22Rv1 (cell line): ENCODE results near the gene NTMT2.

Experiments used
- H3K27ac ChIP-seq: fragments of 450-650 bp; 2 replicates; pipeline ENCODE4 v1.5.1; 2017
- CTCF ChIP-seq: fragments of 450-650 bp; IDR thresholded peaks from 2 replicates; pipeline ENCODE4 v1.5.1; 2017; ENCODE audit warnings: mild to moderate bottlenecking
- ZFX ChIP-seq: fragments of 450-650 bp; IDR thresholded peaks from 2 replicates; pipeline ENCODE4 v1.6.1; 2017; ENCODE audit warnings: antibody characterized with exemption, borderline replicate concordance

Gene NTMT2

DNA sequence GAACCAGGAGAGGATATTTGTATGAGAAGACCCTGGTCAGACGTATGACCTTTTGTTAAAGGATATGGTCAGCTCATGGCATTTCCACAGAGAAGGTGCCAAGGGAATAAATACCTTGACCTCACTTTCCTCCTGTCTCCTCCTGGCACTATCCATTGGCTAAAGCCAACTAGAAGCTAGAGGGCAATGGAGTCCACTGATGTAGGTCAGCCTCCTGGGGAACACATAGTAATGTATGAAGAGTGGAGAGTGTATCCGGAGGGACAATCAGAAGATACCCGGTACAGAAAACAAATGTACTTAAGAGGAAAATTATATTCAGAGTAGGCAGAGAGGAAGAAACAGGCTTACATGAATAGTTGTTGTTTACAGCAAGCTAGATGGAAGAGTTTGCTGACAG is 698 bp upstream of the NTMT2 start:
- H3K27ac ChIP-seq: no peak overlapping the region
- no peak for TF ChIP-seq ZFX

- no peak overlapping the region for H3K27ac ChIP-seq
- no peak for TF ChIP-seq CTCF
- no peak for TF ChIP-seq ZFX
Observed at GRCh38 chr1:170146720-170147263, 1.0 kb downstream of the NTMT2 start.

DNA sequence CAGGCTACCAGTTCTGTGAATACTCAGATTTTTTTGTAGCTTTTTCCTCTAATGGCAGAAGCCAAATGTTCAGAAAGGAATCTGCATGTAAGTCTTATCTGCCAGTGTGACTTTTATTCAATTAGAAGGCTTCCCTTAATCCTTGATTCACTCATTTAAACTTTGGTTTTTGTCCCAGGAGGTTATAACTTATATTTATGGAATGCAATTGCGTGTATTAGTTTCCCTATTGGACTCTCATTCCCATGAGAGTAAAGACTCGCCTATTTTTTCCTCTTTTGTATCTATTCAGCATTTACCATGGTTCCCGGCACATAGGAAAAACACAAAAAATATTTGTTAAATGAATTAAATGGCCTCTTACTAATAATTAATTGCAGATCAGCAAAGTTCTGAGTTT is 3.5 kb downstream of the NTMT2 start:
- no peak overlapping the region for H3K27ac ChIP-seq
- TF ChIP-seq CTCF: no peak
- TF ChIP-seq ZFX: no peak

DNA sequence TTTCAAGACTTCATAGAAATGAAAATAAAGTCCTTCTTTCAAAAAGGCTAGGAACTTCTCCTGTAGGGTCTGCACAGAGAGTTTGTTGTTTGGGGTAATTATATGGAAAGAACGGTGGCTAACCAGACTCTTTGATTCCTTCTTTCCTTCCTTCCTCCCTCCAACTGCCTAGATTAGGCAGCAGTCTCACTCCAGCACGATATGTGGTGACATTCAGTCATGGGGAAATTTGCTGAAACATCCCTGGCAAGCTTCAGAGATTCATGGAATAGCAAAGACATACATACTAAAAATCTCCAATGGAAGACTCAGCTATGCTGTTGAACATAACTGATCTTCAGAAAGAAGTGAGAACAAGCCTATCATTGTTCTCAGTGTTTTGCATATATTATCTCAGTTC is 4.3 kb downstream of the NTMT2 start:
- TF ChIP-seq ZFX (no peak), CTCF (no peak)
- no peak overlapping the region for H3K27ac ChIP-seq

DNA sequence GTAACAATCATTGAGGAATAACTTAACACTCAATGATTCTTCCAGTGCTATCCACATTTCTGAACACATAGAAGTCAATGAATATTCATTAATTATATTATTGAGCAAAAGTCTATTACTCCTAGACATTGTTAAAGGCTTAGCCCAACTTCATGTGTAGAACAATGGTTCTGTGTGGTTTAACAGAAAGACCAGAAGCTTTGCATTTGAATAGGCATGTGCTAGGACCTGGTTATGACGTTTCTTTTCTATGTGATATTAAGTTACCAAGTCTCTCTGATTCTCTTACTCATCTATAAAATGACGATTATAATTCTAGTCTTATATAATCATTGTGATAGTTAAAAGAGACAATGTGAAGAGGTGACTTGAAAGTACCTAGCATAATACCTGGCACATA is 5.2 kb downstream of the NTMT2 start:
- no peak for TF ChIP-seq CTCF
- no peak for TF ChIP-seq ZFX

DNA sequence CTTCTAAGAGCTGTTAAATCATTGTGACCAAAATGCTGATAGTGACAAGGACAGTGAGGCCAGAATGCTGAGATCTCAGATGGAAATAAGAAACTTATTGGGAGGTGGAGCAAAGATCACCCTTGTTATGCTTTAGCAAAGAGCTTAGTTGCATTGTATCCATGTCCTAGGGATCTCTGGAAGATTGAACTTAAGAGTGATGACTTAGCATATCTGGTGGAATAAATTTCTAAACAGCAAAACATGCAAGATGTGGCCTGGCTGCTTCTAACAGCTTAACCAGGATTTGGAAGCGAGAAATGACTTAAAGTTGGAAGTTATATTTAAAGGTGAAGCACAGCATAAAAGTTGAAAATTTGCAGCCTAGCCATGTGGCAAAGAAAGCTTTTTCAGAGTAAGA is 7.7 kb downstream of the NTMT2 start:
- no peak for TF ChIP-seq ZFX
- no peak for TF ChIP-seq CTCF
- no peak overlapping the region for H3K27ac ChIP-seq

More for the DNA sequence above, 5.2 kb downstream of the NTMT2 start:
- H3K27ac ChIP-seq: no peak overlapping the region

DNA sequence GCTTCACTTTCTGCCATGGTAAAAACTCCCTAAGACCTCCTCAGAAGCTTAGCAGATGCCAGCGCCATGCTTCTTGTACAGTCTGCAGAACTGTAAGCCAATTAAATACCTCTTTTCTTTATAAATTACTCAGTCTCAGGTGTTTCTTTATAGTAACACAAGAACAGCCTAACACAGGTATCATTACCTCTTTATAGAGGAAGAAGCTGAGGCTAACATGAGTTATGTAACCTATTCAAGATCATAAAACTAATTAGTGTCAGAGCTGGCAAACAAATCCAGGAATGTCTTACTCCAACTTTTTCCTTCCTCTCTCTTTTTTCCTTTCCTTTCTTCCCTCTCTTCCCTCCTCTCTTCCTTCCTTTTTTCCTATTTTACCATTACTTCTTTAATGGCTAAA is 9.3 kb downstream of the NTMT2 start:
- no peak for TF ChIP-seq CTCF
- TF ChIP-seq ZFX: no peak

GRCh38 chr1:170156594-170156993 is 10.8 kb downstream of the NTMT2 start:
- no peak overlapping the region for H3K27ac ChIP-seq
- TF ChIP-seq ZFX: no peak
- no peak for TF ChIP-seq CTCF

More for the DNA sequence above, 9.3 kb downstream of the NTMT2 start:
- no peak overlapping the region for H3K27ac ChIP-seq
